MCF 10A (cell line): ENCODE results near the gene AKAP17A. TPM values are rescaled to one million over a fixed set of nuclear protein-coding genes. Genes with fewer than 3 reads are reported as not detected.
"Not testable (repeated sequence)": the region's sequence is repeated elsewhere in the genome, so short reads cannot be mapped to it uniquely, and the experiment has no call there.

Experiments
- BruUV-seq: library from RNA; stranded (reverse); fragments of 400-500 nt; replicated peaks from 2 replicates; lab custom pipeline; 2021; lab: Mats Ljungman, UMichigan
- CTCF ChIA-PET: fragments of 300-600 bp; sonication (Branson Sonifier 250); formaldehyde crosslinking; extraction: SDS; loops from one replicate; lab custom pipeline; 2021; ENCODE audit warnings: antibody characterized with exemption, inconsistent platforms; lab: Yijun Ruan, JAX
- POLR2A ChIA-PET: fragments of 300-600, 350-650 bp; sonication (Branson Sonifier 250); formaldehyde crosslinking; extraction: SDS; loops from one replicate; lab custom pipeline; 2020; ENCODE audit warnings: antibody characterized with exemption, inconsistent platforms; lab: Yijun Ruan, JAX
- DNase-seq: peaks from one replicate; pipeline ENCODE4 v3.0.0-alpha.2; 2018; ENCODE audit not compliant: unreplicated experiment
- H3K27ac Mint-ChIP-seq: one replicate; pipeline ENCODE4 v1.8.0; 2022; ENCODE audit warnings: mild to moderate bottlenecking, low read depth, mixed read lengths; ENCODE audit not compliant: unreplicated experiment
- H3K27me3 Mint-ChIP-seq: one replicate; pipeline ENCODE4 v1.8.0; 2022; ENCODE audit warnings: mixed read lengths; ENCODE audit not compliant: insufficient read depth, unreplicated experiment
- H3K36me3 Mint-ChIP-seq: one replicate; pipeline ENCODE4 v1.8.0; 2022; ENCODE audit warnings: mild to moderate bottlenecking, moderate library complexity, mixed read lengths; ENCODE audit not compliant: insufficient read depth, unreplicated experiment
- H3K4me1 Mint-ChIP-seq: one replicate; pipeline ENCODE4 v1.8.0; 2022; ENCODE audit warnings: mixed read lengths; ENCODE audit not compliant: insufficient read depth, unreplicated experiment
- H3K4me3 Mint-ChIP-seq: one replicate; pipeline ENCODE4 v1.8.0; 2022; ENCODE audit warnings: mild to moderate bottlenecking, moderate library complexity, mixed read lengths; ENCODE audit not compliant: unreplicated experiment
- H3K9me3 Mint-ChIP-seq: one replicate; pipeline ENCODE4 v1.8.0; 2022; ENCODE audit warnings: mixed read lengths; ENCODE audit not compliant: unreplicated experiment
- CTCF ChIP-seq: fragments of 200-600 bp; IDR thresholded peaks from one replicate; pipeline ENCODE4 v1.8.0; 2022; ENCODE audit warnings: antibody characterized with exemption, mild to moderate bottlenecking; ENCODE audit not compliant: unreplicated experiment
- intact Hi-C: fragments of 100-400 bp; cut with micrococcal nuclease; formaldehyde crosslinking; loops from 2 replicates; pipeline ENCODE4 v1.14.1; 2022
- total RNA-seq: library from RNA; stranded (reverse); gene quantifications from 2 replicates; pipeline ENCODE4 v1.2.3, GENCODE V29; 2022

Gene AKAP17A
- total RNA-seq, 1 experiment from 2014 or later: 76.2 TPM

- DNase-seq: no peak
- Mint-ChIP-seq H3K4me3 (no peak overlapping the region), H3K4me1 (no peaks in the 10 kb centered on the region), H3K27me3 (peaks cover 29% of the 10 kb centered on the region), H3K27ac (no peak overlapping the region), H3K9me3 (peaks cover 8% of the 10 kb centered on the region), H3K36me3 (no peaks in the 10 kb centered on the region)
- CTCF ChIA-PET: no interaction called here
- intact Hi-C loops: no loop called here
- POLR2A ChIA-PET: no interaction called here
- no TSS peak for BruUV-seq
- TF ChIP-seq CTCF: no peak
Observed at GRCh38 chrX:1558761-1559468, 32.5 kb upstream of the AKAP17A start.

- H3K4me1 Mint-ChIP-seq: no peaks in the 10 kb centered on the region
- BruUV-seq: no TSS peak
- CTCF ChIA-PET: no interaction called here
- H3K27ac Mint-ChIP-seq: no peak overlapping the region
- no peak for TF ChIP-seq CTCF
- peaks cover 8% of the 10 kb centered on the region for H3K9me3 Mint-ChIP-seq
- no peak overlapping the region for H3K4me3 Mint-ChIP-seq
- H3K27me3 Mint-ChIP-seq: peaks cover 29% of the 10 kb centered on the region
- POLR2A ChIA-PET: no interaction called here
- intact Hi-C loops: no loop called here
- DNase-seq: no peak
- H3K36me3 Mint-ChIP-seq: no peaks in the 10 kb centered on the region
Observed at GRCh38 chrX:1561164-1561563, 30.2 kb upstream of the AKAP17A start.

GRCh38 chrX:1564077-1564476 lies 27.3 kb upstream of the AKAP17A start:
- H3K36me3 Mint-ChIP-seq, H3K4me3 Mint-ChIP-seq, H3K27ac Mint-ChIP-seq, POLR2A ChIA-PET, H3K4me1 Mint-ChIP-seq, CTCF ChIA-PET, BruUV-seq, intact Hi-C loops, DNase-seq, H3K9me3 Mint-ChIP-seq: not testable (repeated sequence)
- H3K27me3 Mint-ChIP-seq: peaks cover 29% of the 10 kb centered on the region

DNA sequence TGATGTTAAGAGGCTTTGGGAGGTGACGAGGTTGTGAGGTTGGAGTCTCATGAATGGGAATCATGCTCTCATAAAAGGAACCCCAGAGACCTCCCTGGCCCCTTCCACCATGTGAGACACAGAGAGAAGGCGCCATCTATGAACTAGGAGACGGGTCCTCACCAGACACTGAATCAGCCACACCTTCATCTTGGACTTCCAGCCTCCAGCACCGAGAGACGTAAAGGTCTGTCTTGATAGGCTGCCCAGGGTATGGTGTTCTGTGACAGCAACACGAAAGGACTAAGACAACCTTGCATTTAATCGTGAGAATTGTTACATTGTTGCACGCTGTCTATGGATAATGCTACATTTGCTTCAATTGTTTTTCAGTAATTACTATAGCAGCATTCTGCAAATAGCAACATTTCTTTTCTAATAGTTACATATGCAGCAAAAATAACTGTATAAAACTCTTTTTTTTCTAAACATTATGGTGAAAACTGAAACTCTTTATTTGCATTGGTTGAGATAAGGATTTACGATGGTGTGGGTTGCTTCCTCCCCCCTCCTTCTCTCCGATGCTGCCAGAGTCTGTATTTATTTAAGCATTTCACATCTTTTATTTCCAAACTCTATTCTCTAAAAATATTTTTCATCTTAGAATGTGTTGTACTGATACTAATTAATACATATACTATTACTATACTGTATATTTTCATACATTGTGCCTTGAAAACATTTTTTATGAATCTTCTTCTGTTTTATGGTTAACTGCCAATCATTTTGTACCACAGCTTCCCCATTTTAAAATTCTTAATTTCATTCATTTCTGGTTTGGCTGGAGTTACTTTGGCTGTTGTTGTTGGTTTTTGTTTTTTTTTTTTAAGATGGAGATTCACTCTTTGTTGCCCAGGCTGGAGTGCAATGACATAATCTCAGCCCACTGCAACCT lies 26.4 kb upstream of the AKAP17A start:
- H3K36me3 Mint-ChIP-seq: no peaks in the 10 kb centered on the region
- H3K27ac Mint-ChIP-seq: no peak overlapping the region
- no peak for TF ChIP-seq CTCF
- ChIA-PET POLR2A (no interaction called here), CTCF (no interaction called here)
- H3K4me3 Mint-ChIP-seq: no peak overlapping the region
- H3K9me3 Mint-ChIP-seq: no peaks in the 10 kb centered on the region
- no peak for DNase-seq
- H3K27me3 Mint-ChIP-seq: peaks cover 29% of the 10 kb centered on the region
- no peaks in the 10 kb centered on the region for H3K4me1 Mint-ChIP-seq
- BruUV-seq: no TSS peak
- intact Hi-C loops: no loop called here

- DNase-seq, H3K9me3 Mint-ChIP-seq, CTCF ChIA-PET, BruUV-seq, H3K4me1 Mint-ChIP-seq, H3K36me3 Mint-ChIP-seq, H3K27ac Mint-ChIP-seq, POLR2A ChIA-PET, H3K4me3 Mint-ChIP-seq, intact Hi-C loops, H3K27me3 Mint-ChIP-seq: not testable (repeated sequence)
Observed at GRCh38 chrX:1574181-1574580, 17.2 kb upstream of the AKAP17A start.
